ENCODE measurements around the gene CCDC187. TPM values are rescaled to one million over a fixed set of nuclear protein-coding genes. Genes with fewer than 3 reads are reported as not detected.

The CCDC187 gene
- total and polyA plus RNA-seq, 2 of the 13 experiments (the other 11 are each of a cell fraction or from before 2014, with no cell fraction given): 0.03 to 0.13 TPM

DNA sequence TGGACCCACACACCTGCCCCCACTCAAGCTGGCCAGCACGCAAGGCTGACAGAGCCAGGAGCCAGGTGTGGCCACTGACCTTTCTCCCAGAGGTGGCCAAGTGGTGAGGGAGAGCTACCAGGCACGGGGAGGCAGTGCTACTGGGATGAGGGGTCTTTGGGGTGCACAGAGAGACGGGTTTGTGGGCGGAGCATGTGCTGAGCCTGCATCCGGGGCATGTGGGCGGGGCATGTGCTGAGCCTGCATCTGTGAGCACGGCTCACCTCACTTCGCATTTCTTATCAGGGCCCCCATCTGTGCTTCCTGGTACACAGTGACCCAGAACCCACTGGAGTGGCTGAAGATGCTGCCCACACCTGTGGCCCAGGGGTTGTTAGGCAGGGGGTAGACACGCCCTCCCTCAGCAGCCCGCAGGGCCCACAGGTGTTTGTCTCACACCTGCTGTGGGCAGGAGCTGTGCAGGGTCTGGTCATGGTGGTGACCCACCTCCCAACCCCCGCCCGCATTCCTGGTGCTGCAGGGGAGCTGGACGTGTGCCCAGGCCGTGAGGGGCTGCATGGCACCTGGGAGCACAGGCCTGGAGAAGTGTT, 21.5 kb downstream of the CCDC187 start:
- ChIA-PET POLR2A (no interaction called here), CTCF (ENCODE audit: low intra/inter-chr PET ratio, low total read pairs) (no interaction called here)
- no peaks in the 10 kb centered on the region for H4K20me1 ChIP-seq (ENCODE audit: insufficient read depth, low read length)
- BruUV-seq (replicated peaks): no TSS peak
- H3K4me3 ChIP-seq (replicated peaks in 1 of 3; ENCODE audit: insufficient read depth in 1 of 3, low read depth in 2 of 3, low read length in 3 of 3): no peak overlapping the region
- H3K27ac ChIP-seq (ENCODE audit: extremely low read length, insufficient read depth, low read length): no peak overlapping the region
- no CpG with 5 or more reads among the region's 14 CpGs for WGBS (ENCODE audit: low lambda C conversion rate)
- no peak overlapping the region for H3K4me2 ChIP-seq (ENCODE audit: low read depth, low read length)
- H3K36me3 ChIP-seq (replicated peaks in 1 of 2; ENCODE audit: control insufficient read depth in 1 of 2, insufficient read depth in 2 of 2, low read length in 2 of 2): no peaks in the 10 kb centered on the region
- DNase-seq (ENCODE audit: low spot score) (no peak), ATAC-seq (no peak), FAIRE-seq (no peak)
- H3K79me2 ChIP-seq (ENCODE audit: insufficient read depth, low read length): no peaks in the 10 kb centered on the region
- H3K4me1 ChIP-seq (ENCODE audit: insufficient read depth, low read length): no peaks in the 10 kb centered on the region
- H3K27me3 ChIP-seq (ENCODE audit: control insufficient read depth in 1 of 2, insufficient read depth in 2 of 2, low read length in 2 of 2): peaks cover 16 to 82% of the 10 kb centered on the region in 2 experiments; a peak in 4 of 5 replicates
- no peaks in the 10 kb centered on the region for H3K9me3 ChIP-seq (ENCODE audit: low read length)
- in situ Hi-C loops (cut with HindIII; ENCODE audit: extremely low pct_ligation_motif_present, low pct_unique_long_range_greater_than_20kb) (loop anchor here (10.0 kb wide), 1 partner anchor 108 kb away; no protein-coding TSS in a partner anchor), intact Hi-C loops (cut with micrococcal nuclease; ENCODE audit: unreplicated experiment) (no loop called here)
- no peak overlapping the region for H3K9ac ChIP-seq (ENCODE audit: insufficient read depth, low read depth, low read length)
- no peak overlapping the region for H2AFZ ChIP-seq (ENCODE audit: low read length)
- TF ChIP-seq TEAD3 (CRISPR knock-in tag; optimal IDR thresholded peaks at IDR 0.05; ENCODE audit: borderline replicate concordance) (no peak), MATR3 (CRISPR knock-in tag; IDR thresholded peaks at IDR 0.05) (no peak), ZNF792 (CRISPR knock-in tag; IDR thresholded peaks at IDR 0.05) (no peak), TBX3 (IDR thresholded peaks at IDR 0.05; ENCODE audit: borderline replicate concordance) (no peak), HMG20B (CRISPR knock-in tag; conservative IDR thresholded peaks at IDR 0.05) (no peak), ZNF441 (CRISPR knock-in tag; IDR thresholded peaks at IDR 0.05; ENCODE audit: borderline replicate concordance) (no peak), MZF1 (CRISPR knock-in tag; IDR thresholded peaks at IDR 0.05; ENCODE audit: borderline replicate concordance) (no peak), MEF2D (CRISPR knock-in tag; IDR thresholded peaks at IDR 0.05) (no peak), ZNF317 (CRISPR knock-in tag; IDR thresholded peaks at IDR 0.05) (no peak)
- TF ChIP-seq, protein P1, sequence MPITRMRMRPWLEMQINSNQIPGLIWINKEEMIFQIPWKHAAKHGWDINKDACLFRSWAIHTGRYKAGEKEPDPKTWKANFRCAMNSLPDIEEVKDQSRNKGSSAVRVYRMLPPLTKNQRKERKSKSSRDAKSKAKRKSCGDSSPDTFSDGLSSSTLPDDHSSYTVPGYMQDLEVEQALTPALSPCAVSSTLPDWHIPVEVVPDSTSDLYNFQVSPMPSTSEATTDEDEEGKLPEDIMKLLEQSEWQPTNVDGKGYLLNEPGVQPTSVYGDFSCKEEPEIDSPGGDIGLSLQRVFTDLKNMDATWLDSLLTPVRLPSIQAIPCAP (CRISPR knock-in tag; IDR thresholded peaks at IDR 0.05; ENCODE audit: low read depth): no peak
- TF ChIP-seq, protein P2, sequence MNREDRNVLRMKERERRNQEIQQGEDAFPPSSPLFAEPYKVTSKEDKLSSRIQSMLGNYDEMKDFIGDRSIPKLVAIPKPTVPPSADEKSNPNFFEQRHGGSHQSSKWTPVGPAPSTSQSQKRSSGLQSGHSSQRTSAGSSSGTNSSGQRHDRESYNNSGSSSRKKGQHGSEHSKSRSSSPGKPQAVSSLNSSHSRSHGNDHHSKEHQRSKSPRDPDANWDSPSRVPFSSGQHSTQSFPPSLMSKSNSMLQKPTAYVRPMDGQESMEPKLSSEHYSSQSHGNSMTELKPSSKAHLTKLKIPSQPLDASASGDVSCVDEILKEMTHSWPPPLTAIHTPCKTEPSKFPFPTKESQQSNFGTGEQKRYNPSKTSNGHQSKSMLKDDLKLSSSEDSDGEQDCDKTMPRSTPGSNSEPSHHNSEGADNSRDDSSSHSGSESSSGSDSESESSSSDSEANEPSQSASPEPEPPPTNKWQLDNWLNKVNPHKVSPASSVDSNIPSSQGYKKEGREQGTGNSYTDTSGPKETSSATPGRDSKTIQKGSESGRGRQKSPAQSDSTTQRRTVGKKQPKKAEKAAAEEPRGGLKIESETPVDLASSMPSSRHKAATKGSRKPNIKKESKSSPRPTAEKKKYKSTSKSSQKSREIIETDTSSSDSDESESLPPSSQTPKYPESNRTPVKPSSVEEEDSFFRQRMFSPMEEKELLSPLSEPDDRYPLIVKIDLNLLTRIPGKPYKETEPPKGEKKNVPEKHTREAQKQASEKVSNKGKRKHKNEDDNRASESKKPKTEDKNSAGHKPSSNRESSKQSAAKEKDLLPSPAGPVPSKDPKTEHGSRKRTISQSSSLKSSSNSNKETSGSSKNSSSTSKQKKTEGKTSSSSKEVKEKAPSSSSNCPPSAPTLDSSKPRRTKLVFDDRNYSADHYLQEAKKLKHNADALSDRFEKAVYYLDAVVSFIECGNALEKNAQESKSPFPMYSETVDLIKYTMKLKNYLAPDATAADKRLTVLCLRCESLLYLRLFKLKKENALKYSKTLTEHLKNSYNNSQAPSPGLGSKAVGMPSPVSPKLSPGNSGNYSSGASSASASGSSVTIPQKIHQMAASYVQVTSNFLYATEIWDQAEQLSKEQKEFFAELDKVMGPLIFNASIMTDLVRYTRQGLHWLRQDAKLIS (CRISPR knock-in tag; IDR thresholded peaks at IDR 0.05): no peak
- TF ChIP-seq, protein P3, sequence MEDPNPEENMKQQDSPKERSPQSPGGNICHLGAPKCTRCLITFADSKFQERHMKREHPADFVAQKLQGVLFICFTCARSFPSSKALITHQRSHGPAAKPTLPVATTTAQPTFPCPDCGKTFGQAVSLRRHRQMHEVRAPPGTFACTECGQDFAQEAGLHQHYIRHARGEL (CRISPR knock-in tag; IDR thresholded peaks at IDR 0.05): no peak
- TF ChIP-seq, protein P4, sequence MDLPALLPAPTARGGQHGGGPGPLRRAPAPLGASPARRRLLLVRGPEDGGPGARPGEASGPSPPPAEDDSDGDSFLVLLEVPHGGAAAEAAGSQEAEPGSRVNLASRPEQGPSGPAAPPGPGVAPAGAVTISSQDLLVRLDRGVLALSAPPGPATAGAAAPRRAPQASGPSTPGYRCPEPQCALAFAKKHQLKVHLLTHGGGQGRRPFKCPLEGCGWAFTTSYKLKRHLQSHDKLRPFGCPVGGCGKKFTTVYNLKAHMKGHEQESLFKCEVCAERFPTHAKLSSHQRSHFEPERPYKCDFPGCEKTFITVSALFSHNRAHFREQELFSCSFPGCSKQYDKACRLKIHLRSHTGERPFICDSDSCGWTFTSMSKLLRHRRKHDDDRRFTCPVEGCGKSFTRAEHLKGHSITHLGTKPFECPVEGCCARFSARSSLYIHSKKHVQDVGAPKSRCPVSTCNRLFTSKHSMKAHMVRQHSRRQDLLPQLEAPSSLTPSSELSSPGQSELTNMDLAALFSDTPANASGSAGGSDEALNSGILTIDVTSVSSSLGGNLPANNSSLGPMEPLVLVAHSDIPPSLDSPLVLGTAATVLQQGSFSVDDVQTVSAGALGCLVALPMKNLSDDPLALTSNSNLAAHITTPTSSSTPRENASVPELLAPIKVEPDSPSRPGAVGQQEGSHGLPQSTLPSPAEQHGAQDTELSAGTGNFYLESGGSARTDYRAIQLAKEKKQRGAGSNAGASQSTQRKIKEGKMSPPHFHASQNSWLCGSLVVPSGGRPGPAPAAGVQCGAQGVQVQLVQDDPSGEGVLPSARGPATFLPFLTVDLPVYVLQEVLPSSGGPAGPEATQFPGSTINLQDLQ (CRISPR knock-in tag; IDR thresholded peaks at IDR 0.05): no peak
- TF ChIP-seq, protein P5, sequence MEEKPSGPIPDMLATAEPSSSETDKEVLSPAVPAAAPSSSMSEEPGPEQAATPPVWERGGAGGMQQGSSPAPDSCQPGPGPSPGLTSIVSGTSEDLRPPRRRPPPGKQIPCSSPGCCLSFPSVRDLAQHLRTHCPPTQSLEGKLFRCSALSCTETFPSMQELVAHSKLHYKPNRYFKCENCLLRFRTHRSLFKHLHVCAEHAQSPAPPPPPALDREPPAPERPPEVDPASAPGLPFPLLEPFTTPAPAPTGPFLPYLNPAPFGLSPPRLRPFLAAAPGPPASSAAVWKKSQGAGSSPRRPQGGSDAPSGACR (CRISPR knock-in tag; IDR thresholded peaks at IDR 0.05): no peak
- TF ChIP-seq, protein P6, sequence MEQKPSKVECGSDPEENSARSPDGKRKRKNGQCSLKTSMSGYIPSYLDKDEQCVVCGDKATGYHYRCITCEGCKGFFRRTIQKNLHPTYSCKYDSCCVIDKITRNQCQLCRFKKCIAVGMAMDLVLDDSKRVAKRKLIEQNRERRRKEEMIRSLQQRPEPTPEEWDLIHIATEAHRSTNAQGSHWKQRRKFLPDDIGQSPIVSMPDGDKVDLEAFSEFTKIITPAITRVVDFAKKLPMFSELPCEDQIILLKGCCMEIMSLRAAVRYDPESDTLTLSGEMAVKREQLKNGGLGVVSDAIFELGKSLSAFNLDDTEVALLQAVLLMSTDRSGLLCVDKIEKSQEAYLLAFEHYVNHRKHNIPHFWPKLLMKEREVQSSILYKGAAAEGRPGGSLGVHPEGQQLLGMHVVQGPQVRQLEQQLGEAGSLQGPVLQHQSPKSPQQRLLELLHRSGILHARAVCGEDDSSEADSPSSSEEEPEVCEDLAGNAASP (CRISPR knock-in tag; IDR thresholded peaks at IDR 0.05; ENCODE audit: borderline replicate concordance): no peak
